A673 (cell line): ENCODE measurements around the gene DZIP3. TPM values are rescaled to one million over a fixed set of nuclear protein-coding genes. Genes with fewer than 3 reads are reported as not detected.

Source experiments
- BruUV-seq: library from RNA; stranded (reverse); fragments of 400-500 nt; replicated peaks from 2 replicates; lab custom pipeline; 2021; lab: Mats Ljungman, UMichigan
- CTCF ChIA-PET: fragments of 300-600 bp; sonication (Branson Sonifier 250); formaldehyde crosslinking; loops from one replicate; lab custom pipeline; 2022; ENCODE audit warnings: antibody characterized with exemption; lab: Charles Lee
- POLR2A ChIA-PET: fragments of 300-600 bp; sonication (Branson Sonifier 250); formaldehyde crosslinking; loops from one replicate; lab custom pipeline; 2022; ENCODE audit warnings: antibody characterized with exemption; ENCODE audit not compliant: low non-redundant PET; lab: Charles Lee
- DNase-seq: peaks from one replicate; pipeline ENCODE4 v3.0.0-alpha.2; 2015; ENCODE audit warnings: low spot score
- H3K27ac ChIP-seq: fragments of 200-600 bp; sonication (generic); 2 replicates; pipeline ENCODE4 v1.5.1; 2016; ENCODE audit warnings: mixed run types, low read depth, mild to moderate bottlenecking, mixed read lengths, antibody characterized with exemption, low read length; ENCODE audit not compliant: poor library complexity, severe bottlenecking
- H3K27me3 ChIP-seq: fragments of 200-600 bp; sonication (generic); replicated peaks from 2 replicates; pipeline ENCODE4 v1.6.1; 2017; ENCODE audit warnings: mixed run types, low read depth, mild to moderate bottlenecking, mixed read lengths, antibody characterized with exemption, low read length; ENCODE audit not compliant: insufficient read depth, poor library complexity
- H3K36me3 ChIP-seq: fragments of 200-600 bp; sonication (generic); 2 replicates; pipeline ENCODE4 v1.6.1; 2016; ENCODE audit warnings: mixed run types, mild to moderate bottlenecking, mixed read lengths, antibody characterized with exemption, low read length; ENCODE audit not compliant: insufficient read depth, poor library complexity, severe bottlenecking
- H3K4me1 ChIP-seq: fragments of 200-600 bp; sonication (generic); 2 replicates; pipeline ENCODE4 v1.6.1; 2017; ENCODE audit warnings: mixed run types, mild to moderate bottlenecking, mixed read lengths, antibody characterized with exemption, low read length; ENCODE audit not compliant: insufficient read depth, poor library complexity, severe bottlenecking
- H3K4me3 ChIP-seq: fragments of 200-600 bp; sonication (generic); 2 replicates; pipeline ENCODE4 v1.5.1; 2016; ENCODE audit warnings: low read depth, mixed run types, mild to moderate bottlenecking, mixed read lengths, low read length; ENCODE audit not compliant: poor library complexity, severe bottlenecking
- H3K9me3 ChIP-seq: fragments of 200-600 bp; sonication (generic); 2 replicates; pipeline ENCODE4 v1.6.1; 2016; ENCODE audit warnings: mixed run types, low read depth, mild to moderate bottlenecking, mixed read lengths, antibody characterized with exemption, low read length; ENCODE audit not compliant: poor library complexity, severe bottlenecking
- EZH2 ChIP-seq: fragments of 200-600 bp; sonication (generic); IDR thresholded peaks from 2 replicates; pipeline ENCODE4 v1.6.1; 2017; ENCODE audit warnings: borderline replicate concordance, low read depth, mild to moderate bottlenecking, mixed read lengths, antibody characterized with exemption, low read length; ENCODE audit not compliant: poor library complexity, severe bottlenecking
- intact Hi-C: fragments of 100-400 bp; cut with micrococcal nuclease; formaldehyde crosslinking; loops from one replicate; pipeline ENCODE4 v1.10.0; 2022; ENCODE audit not compliant: unreplicated experiment
- total RNA-seq: library from RNA; stranded (reverse); gene quantifications from 2 replicates; pipeline ENCODE4 v1.2.3, GENCODE V29; 2021
- TF ChIP-seq, protein P1 (sequence below): fragments of 300-800, 200-600 bp; sonication (generic); conservative IDR thresholded peaks from 2 replicates; pipeline ENCODE4 v1.5.1; 2017; ENCODE audit warnings: low read depth, mild to moderate bottlenecking, antibody characterized with exemption, low read length, moderate library complexity, mixed read lengths

Gene DZIP3
- total RNA-seq, 1 experiment from 2014 or later, result 14.9 TPM

DNA sequence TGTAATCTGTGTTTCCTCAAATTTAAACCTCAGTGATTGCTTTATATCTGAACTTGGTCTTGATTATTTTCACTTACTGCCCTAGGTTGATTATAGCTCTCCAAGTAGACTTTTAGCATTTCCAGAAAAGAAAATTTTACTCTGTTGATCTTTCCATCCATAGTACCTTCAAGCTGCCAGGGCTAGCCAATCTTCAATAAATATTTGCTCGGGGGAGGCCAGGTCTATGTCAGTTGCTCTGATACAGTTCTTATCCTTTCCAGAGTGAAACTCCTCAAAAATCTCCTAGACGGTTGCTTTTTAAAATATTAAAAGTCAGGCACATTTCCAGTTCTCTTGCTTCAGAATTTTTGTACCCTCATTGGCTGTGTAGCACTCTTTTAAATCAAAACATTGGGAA, 128.9 kb downstream of the DZIP3 start:
- Histone ChIP-seq H3K36me3 (no peaks in the 10 kb centered on the region), H3K27ac (peak overlapping the region; percentile 81), H3K4me3 (peak overlapping the region; percentile 3), H3K27me3 (no peaks in the 10 kb centered on the region), H3K9me3 (no peaks in the 10 kb centered on the region), H3K4me1 (peaks cover 33% of the 10 kb centered on the region)
- no TSS peak for BruUV-seq
- intact Hi-C loops, result no loop called here
- DNase-seq, result peak; percentile 4
- ChIA-PET POLR2A (no interaction called here), CTCF (no interaction called here)
- TF ChIP-seq, protein P1, sequence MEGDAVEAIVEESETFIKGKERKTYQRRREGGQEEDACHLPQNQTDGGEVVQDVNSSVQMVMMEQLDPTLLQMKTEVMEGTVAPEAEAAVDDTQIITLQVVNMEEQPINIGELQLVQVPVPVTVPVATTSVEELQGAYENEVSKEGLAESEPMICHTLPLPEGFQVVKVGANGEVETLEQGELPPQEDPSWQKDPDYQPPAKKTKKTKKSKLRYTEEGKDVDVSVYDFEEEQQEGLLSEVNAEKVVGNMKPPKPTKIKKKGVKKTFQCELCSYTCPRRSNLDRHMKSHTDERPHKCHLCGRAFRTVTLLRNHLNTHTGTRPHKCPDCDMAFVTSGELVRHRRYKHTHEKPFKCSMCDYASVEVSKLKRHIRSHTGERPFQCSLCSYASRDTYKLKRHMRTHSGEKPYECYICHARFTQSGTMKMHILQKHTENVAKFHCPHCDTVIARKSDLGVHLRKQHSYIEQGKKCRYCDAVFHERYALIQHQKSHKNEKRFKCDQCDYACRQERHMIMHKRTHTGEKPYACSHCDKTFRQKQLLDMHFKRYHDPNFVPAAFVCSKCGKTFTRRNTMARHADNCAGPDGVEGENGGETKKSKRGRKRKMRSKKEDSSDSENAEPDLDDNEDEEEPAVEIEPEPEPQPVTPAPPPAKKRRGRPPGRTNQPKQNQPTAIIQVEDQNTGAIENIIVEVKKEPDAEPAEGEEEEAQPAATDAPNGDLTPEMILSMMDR, result no peak
- TF ChIP-seq EZH2, result no peak

DNA sequence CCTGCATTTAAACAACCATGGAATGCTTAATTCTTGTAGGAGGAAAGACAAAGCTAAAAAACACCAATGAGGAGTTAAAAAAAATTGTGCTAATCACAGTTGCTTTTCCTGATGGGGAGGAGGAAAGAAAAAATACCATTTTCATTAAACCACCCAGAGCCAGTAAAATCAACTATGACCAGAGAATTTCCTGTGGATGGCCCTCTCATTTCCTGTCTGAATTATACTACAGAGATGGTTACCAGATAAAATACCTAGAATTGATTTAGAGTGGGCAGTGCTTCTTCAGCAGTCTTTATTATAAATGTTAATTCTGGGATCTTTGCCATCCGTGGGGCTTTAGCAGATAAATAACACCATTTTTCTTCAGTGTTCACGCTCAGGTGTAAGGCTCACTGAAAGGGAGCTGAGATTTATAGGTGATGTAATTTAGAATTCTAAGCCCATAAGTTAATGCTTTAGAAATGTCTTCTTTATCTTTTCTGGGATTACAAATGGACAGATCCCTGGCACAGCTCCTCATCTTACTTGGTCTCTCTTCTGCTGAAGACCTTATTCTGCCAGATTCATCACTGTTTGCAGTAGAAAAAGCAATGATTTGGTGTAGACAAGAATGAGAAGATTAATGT, 129.8 kb downstream of the DZIP3 start:
- ChIA-PET CTCF (no interaction called here), POLR2A (no interaction called here)
- Histone ChIP-seq H3K4me1 (peaks cover 35% of the 10 kb centered on the region), H3K27me3 (no peaks in the 10 kb centered on the region), H3K27ac (peak overlapping the region; percentile 81), H3K9me3 (no peaks in the 10 kb centered on the region), H3K36me3 (no peaks in the 10 kb centered on the region), H3K4me3 (peak overlapping the region; percentile 3)
- no peak for TF ChIP-seq EZH2
- TF ChIP-seq, protein P1, result no peak
- intact Hi-C loops, result no loop called here
- BruUV-seq, result no TSS peak
- peak; percentile 95 for DNase-seq

DNA sequence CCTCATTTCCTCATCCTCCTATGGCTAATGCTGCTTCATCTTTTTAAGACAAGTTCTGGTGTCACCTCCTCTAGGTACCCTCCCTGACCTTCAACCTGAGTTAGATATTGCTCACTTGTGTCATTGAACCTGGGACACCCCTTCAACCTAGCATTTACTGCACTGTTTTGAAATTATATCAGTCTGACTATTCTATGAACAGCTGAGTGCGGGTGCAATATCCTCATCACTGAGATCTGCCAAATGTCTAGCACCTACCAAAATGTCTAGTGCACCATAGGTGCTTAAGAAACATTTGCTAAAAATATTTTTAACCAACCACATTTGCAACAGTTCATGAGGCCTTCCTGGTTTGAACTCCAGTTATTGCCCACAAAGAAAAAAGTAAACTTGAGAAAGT, 133.2 kb downstream of the DZIP3 start:
- POLR2A ChIA-PET, result no interaction called here
- H3K27me3 ChIP-seq, result no peaks in the 10 kb centered on the region
- BruUV-seq, result no TSS peak
- CTCF ChIA-PET, result no interaction called here
- H3K4me1 ChIP-seq, result peaks cover 33% of the 10 kb centered on the region
- TF ChIP-seq, protein P1, result no peak
- TF ChIP-seq EZH2, result no peak
- DNase-seq, result no peak
- H3K36me3 ChIP-seq, result no peaks in the 10 kb centered on the region
- H3K4me3 ChIP-seq, result no peak overlapping the region
- H3K27ac ChIP-seq, result no peak overlapping the region
- intact Hi-C loops, result no loop called here
- no peaks in the 10 kb centered on the region for H3K9me3 ChIP-seq
